ENCODE data around the gene COMMD6. TPM values are rescaled to one million over a fixed set of nuclear protein-coding genes. Genes with fewer than 3 reads are reported as not detected.

COMMD6 gene
- total and polyA plus RNA-seq, 2 experiments from 2014 or later, result 34.9 to 339 TPM

GRCh38 chr13:75506018-75506417 is 31.6 kb downstream of the COMMD6 start:
- Histone ChIP-seq H3K9me2 (ENCODE audit: insufficient read depth) (no peaks in the 10 kb centered on the region), H3K36me3 (ENCODE audit: insufficient read depth) (no peaks in the 10 kb centered on the region), H2AFZ (no peak overlapping the region), H3K27me3 (ENCODE audit: insufficient read depth) (no peaks in the 10 kb centered on the region), H3K79me2 (replicated peaks; ENCODE audit: insufficient read depth) (no peaks in the 10 kb centered on the region), H3K4me3 (no peak overlapping the region), H3F3A (replicated peaks; ENCODE audit: low read depth) (no peaks in the 10 kb centered on the region), H4K20me1 (replicated peaks; ENCODE audit: insufficient read depth) (no peaks in the 10 kb centered on the region), H3K4me2 (no peak overlapping the region), H3K4me1 (ENCODE audit: insufficient read depth) (no peaks in the 10 kb centered on the region), H3K27ac (ENCODE audit: low read depth) (no peak overlapping the region)
- Mint-ChIP-seq H3K36me3 (ENCODE audit: low read depth) (no peaks in the 10 kb centered on the region), H3K4me3 (no peak overlapping the region), H3K4me1 (no peaks in the 10 kb centered on the region), H3K27ac (no peak overlapping the region), H3K9me3 (no peaks in the 10 kb centered on the region), H3K27me3 (ENCODE audit: insufficient read depth, low read depth, poor library complexity) (no peaks in the 10 kb centered on the region)
- DNase-seq (ENCODE audit: low spot score) (no peak), ATAC-seq (no peak)
- TF ChIP-seq EZH2phosphoT487 (IDR thresholded peaks at IDR 0.05; ENCODE audit: unreplicated experiment), result no peak
- TF ChIP-seq CREB1 (CRISPR knock-in tag; IDR thresholded peaks at IDR 0.05; ENCODE audit: low read depth), result no peak
- no peak for TF ChIP-seq ZNF462 (CRISPR knock-in tag; IDR thresholded peaks at IDR 0.05)
- no peak for TF ChIP-seq POLR2AphosphoS5 (IDR thresholded peaks at IDR 0.05; ENCODE audit: low read depth)
- TF ChIP-seq ZNF114 (CRISPR knock-in tag; IDR thresholded peaks at IDR 0.05), result no peak
- no peak for TF ChIP-seq CTCF (conservative IDR thresholded peaks at IDR 0.05; ENCODE audit: low read depth in 2 of 2)
- no peak for TF ChIP-seq EZH2 (IDR thresholded peaks at IDR 0.05; ENCODE audit: low read depth, unreplicated experiment)
- no peak for TF ChIP-seq ZNF331 (CRISPR knock-in tag; IDR thresholded peaks at IDR 0.05; ENCODE audit: low read depth)
